ENCODE results near the gene PRKN.

Gene PRKN

GRCh38 chr6:162388383-162388777 is 339.2 kb downstream of the PRKN start:
- DNase-seq (ENCODE audit: low read depth in 2 of 3, low spot score in 1 of 3) = no peak

GRCh38 chr6:162387718-162388382 is 339.7 kb downstream of the PRKN start:
- DNase-seq (ENCODE audit: low read depth in 2 of 3, low spot score in 1 of 3) = no peak

- DNase-seq (ENCODE audit: low read depth in 2 of 3, low spot score in 1 of 3) = no peak
Measured at GRCh38 chr6:162385980-162386379, 341.6 kb downstream of the PRKN start.

- no peak for DNase-seq (ENCODE audit: low read depth in 2 of 3, low spot score in 1 of 3)
Measured at GRCh38 chr6:162379757-162380409, 347.7 kb downstream of the PRKN start.

- DNase-seq (ENCODE audit: low read depth in 2 of 3, low spot score in 1 of 3) = no peak
Measured at GRCh38 chr6:162377735-162378134, 349.8 kb downstream of the PRKN start.

- no peak for DNase-seq (ENCODE audit: low read depth in 2 of 3, low spot score in 1 of 3)
Measured at GRCh38 chr6:162373868-162374267, 353.7 kb downstream of the PRKN start.

- no peak for DNase-seq (ENCODE audit: low read depth in 2 of 3, low spot score in 1 of 3)
Measured at GRCh38 chr6:162373192-162373591, 354.4 kb downstream of the PRKN start.

GRCh38 chr6:162372106-162372505 is 355.5 kb downstream of the PRKN start:
- DNase-seq (ENCODE audit: low read depth in 2 of 3, low spot score in 1 of 3) = no peak

- DNase-seq (ENCODE audit: low read depth in 2 of 3, low spot score in 1 of 3) = no peak
Measured at GRCh38 chr6:162371121-162371520, 356.4 kb downstream of the PRKN start.

GRCh38 chr6:162369091-162369490 is 358.5 kb downstream of the PRKN start:
- DNase-seq (ENCODE audit: low read depth in 2 of 3, low spot score in 1 of 3) = no peak

- no peak for DNase-seq (ENCODE audit: low read depth in 2 of 3, low spot score in 1 of 3)
Measured at GRCh38 chr6:162364488-162364887, 363.1 kb downstream of the PRKN start.

GRCh38 chr6:162363757-162364156 is 363.8 kb downstream of the PRKN start:
- no peak for DNase-seq (ENCODE audit: low read depth in 2 of 3, low spot score in 1 of 3)

- no peak for DNase-seq (ENCODE audit: low read depth in 2 of 3, low spot score in 1 of 3)
Measured at GRCh38 chr6:162360901-162361567, 366.5 kb downstream of the PRKN start.

GRCh38 chr6:162358625-162359024 is 368.9 kb downstream of the PRKN start:
- no peak for DNase-seq (ENCODE audit: low read depth in 2 of 3, low spot score in 1 of 3)

GRCh38 chr6:162345051-162345511 is 382.5 kb downstream of the PRKN start:
- no peak for DNase-seq (ENCODE audit: low read depth in 2 of 3, low spot score in 1 of 3)

- no peak for DNase-seq (ENCODE audit: low read depth in 2 of 3, low spot score in 1 of 3)
Measured at GRCh38 chr6:162344646-162345010, 382.9 kb downstream of the PRKN start.

- DNase-seq (ENCODE audit: low read depth in 2 of 3, low spot score in 1 of 3) = no peak
Measured at GRCh38 chr6:162343936-162344645, 383.5 kb downstream of the PRKN start.

- no peak for DNase-seq (ENCODE audit: low read depth in 2 of 3, low spot score in 1 of 3)
Measured at GRCh38 chr6:162343198-162343935, 384.2 kb downstream of the PRKN start.

GRCh38 chr6:162337412-162337811 is 390.2 kb downstream of the PRKN start:
- DNase-seq (ENCODE audit: low read depth in 2 of 3, low spot score in 1 of 3) = no peak

GRCh38 chr6:162336359-162336758 is 391.2 kb downstream of the PRKN start:
- no peak for DNase-seq (ENCODE audit: low read depth in 2 of 3, low spot score in 1 of 3)

- no peak for DNase-seq (ENCODE audit: low read depth in 2 of 3, low spot score in 1 of 3)
Measured at GRCh38 chr6:162332365-162332764, 395.2 kb downstream of the PRKN start.
